GM19238 (cell line): ENCODE measurements around the gene TNS2.
A peak's percentile ranks its signal among the peaks of the same experiment; 100 is the strongest.

Experiments used
- DNase-seq: peaks from one replicate; pipeline ENCODE4 v3.0.0; 2011; ENCODE audit warnings: low spot score; ENCODE audit not compliant: insufficient read length

TNS2 gene

GRCh38 chr12:53056296-53056695 lies 6.4 kb downstream of the TNS2 start:
- no peak for DNase-seq

- DNase-seq, result no peak
Measured at GRCh38 chr12:53056901-53057300, 7.0 kb downstream of the TNS2 start.

GRCh38 chr12:53057816-53058500 lies 8.1 kb downstream of the TNS2 start:
- DNase-seq, result no peak

- no peak for DNase-seq
Measured at GRCh38 chr12:53058674-53059433, 9.0 kb downstream of the TNS2 start.

GRCh38 chr12:53059434-53060063 lies 9.7 kb downstream of the TNS2 start:
- no peak for DNase-seq

- DNase-seq, result no peak
Measured at GRCh38 chr12:53060064-53060720, 10.3 kb downstream of the TNS2 start.

DNA sequence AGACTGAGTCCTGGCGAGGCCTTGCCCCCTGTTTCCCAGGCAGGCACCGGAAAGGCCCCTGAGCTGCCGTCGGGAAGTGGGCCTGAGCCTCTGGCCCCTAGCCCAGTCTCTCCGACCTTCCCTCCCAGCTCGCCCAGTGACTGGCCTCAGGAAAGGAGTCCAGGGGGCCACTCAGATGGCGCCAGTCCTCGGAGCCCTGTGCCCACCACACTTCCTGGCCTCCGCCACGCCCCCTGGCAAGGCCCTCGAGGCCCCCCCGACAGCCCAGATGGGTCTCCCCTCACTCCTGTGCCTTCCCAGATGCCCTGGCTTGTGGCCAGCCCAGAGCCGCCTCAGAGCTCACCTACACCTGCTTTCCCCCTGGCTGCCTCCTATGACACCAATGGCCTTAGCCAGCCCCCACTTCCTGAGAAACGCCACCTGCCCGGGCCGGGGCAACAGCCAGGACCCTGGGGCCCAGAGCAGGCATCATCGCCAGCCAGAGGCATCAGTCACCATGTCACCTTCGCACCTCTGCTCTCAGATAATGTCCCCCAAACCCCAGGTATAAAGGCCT lies 10.9 kb downstream of the TNS2 start:
- DNase-seq, result no peak

- no peak for DNase-seq
Measured at GRCh38 chr12:53061404-53062010, 11.6 kb downstream of the TNS2 start.

- DNase-seq, result no peak
Measured at GRCh38 chr12:53062011-53062961, 12.4 kb downstream of the TNS2 start.

GRCh38 chr12:53062977-53063707 lies 13.3 kb downstream of the TNS2 start:
- no peak for DNase-seq

DNA sequence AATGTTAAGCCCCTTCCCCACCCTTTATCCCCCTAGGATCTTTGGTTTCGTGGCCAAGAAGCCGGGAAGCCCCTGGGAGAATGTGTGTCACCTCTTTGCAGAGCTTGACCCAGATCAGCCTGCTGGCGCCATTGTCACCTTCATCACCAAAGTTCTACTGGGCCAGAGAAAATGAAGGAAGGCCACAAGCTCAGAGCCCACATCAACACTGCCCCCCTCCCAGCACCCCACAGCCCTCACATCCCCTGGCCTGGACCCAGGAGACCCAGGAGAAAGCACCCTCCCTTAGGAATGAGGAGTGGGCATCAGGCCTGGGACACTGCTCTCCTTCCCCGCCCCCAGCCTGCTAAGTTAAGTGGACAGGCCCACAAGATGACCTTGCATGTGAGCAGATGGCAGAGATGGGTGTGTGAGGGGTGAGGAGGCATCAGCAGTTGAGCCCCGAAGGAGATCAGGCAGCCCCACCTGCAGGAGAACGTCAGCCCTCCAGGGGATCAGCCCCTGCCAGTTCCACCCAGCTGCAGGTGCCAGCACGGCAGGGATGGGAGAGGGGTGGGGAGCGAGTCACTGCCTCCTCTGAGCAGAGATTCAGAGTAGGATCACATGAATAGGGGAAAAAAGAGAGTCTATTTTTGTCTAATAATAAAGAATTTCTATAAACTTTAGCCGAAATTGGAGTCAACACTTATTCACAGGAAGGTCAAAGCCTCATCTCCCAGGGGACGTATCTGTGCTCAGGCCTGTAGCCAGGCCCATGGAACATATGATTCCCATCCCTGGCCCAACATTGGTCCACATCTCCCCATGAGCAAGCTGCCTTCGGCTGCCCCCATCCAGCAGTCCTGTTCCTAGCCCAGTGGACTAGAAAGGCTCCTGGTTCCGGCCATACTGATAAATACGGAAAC lies 14.1 kb downstream of the TNS2 start:
- no peak for DNase-seq

GRCh38 chr12:53064613-53065436 lies 15.0 kb downstream of the TNS2 start:
- no peak for DNase-seq

DNA sequence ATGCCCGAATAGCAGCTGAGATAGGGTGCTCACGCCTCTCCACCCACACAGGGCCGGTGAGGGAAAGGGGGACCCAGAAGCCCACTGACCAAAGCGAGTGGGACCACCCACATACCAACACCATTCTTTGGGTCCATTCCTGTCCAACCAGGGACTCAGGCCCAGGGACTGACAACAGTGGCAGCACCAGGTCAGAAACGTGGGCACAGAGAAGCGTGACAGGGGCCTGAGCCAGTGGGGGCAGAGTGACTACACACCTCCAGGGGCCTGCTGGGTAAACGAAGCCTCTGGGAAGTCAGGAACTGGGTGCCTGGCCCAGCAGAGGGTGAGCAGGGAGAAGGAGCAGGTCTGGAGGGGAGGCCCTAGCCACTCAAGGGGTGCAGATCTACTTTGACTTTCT lies 15.6 kb downstream of the TNS2 start:
- DNase-seq, result no peak

DNA sequence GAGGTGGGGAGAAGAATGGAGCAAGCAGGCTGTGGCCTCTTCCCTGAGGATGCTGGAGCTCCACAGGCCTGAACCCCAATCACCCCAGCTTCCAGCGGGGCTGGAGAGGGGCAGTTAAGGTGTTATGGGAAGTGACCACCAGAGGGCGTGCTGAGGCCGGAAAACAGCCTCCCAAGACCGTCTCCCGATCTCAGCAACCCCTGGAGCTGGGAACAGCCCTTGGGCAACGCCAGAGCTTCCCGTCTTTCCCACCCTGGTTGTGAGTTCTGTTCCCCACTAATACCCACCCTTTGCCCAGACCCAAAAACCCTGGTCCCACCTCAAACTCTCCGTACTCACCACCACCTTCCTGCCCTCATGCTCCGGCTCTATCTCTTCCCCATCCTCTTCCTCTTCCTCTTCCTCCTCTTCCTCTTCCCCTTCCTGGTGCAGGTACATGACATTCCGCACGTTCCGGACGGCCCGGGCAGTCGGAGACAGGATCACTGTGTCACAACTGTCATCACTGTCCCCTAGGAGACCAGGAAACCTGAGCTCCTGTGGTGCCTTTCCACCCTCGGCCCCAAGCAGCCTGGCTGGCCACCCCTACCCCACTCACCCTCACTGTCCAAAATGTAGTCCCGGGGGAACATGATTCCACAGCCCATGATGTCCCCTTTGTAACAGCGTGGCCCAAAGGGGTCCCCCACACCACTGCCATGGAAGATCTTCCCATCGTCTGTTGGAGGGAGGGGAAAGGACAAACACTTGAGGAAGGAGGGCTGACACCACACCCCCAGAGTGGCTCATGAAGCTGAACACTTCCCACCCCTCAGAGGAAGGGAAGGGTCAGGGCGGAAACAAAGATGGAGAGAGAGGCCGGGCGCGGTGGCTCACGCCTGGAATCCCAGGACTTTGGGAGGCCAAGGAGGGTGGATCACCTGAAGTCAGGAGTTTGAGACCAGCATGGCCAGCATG lies 16.4 kb downstream of the TNS2 start:
- DNase-seq, result peak; percentile 82

DNA sequence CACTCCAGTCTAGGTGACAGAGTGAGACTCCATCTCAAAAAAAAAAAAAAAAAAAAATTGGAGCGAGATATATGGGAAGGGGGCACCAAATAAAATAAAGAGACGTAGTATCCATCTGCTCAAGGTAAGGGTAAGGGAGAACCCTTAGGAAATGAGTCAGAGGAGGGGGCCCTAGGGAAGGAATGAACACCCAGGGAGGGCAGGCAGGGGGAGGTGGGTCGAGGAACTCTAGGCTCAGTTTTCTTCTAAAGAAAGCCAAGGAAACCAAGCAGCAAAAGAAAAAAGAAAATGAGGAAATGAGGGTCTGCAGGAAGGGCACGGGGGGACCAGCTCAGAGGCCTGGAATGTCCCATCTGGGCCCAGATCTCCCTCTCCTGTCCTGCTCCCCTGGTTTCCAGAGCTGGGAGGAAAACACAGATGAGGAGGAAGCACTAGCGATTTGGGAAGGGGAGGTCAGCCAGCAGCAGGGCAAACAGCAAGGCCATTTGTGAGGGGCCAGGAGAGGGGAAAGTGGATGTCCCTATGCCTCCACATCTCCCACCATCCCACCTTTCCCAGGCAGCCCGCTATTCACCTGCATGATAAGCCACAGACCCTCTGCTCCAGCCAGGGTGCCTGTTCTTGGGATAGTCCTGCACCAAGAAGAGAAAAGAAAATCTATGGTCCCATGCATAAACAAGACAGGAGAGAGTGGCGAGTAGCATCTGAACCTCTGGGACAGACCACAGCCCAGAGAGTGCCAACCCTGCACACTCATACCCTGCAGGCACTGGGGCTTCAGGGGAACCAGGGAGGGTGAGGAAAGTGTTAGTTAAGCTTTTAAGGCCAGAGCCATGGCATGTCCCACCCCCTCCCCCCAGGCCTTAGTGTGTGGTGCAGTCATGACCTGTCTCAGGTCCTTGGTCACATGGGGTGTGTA lies 17.5 kb downstream of the TNS2 start:
- DNase-seq, result no peak
